NCI-H2227 (cell line): ENCODE results near the gene SRCAP.

Source experiments
- DNase-seq: peaks from one replicate; lab custom pipeline; 2025; ENCODE audit not compliant: unreplicated experiment; lab: John Stamatoyannopoulos, UW

Gene SRCAP

GRCh38 chr16:30773826-30774225 is 74.9 kb downstream of the SRCAP start:
- no peak for DNase-seq

GRCh38 chr16:30774367-30775130 is 75.6 kb downstream of the SRCAP start:
- no peak for DNase-seq

- no peak for DNase-seq
Observed at GRCh38 chr16:30775131-30775391, 76.1 kb downstream of the SRCAP start.

GRCh38 chr16:30775392-30776188 is 76.6 kb downstream of the SRCAP start:
- peak; percentile 89 for DNase-seq

GRCh38 chr16:30777591-30778297 is 78.8 kb downstream of the SRCAP start:
- DNase-seq, result no peak

- DNase-seq, result no peak
Observed at GRCh38 chr16:30778549-30779244, 79.7 kb downstream of the SRCAP start.

- DNase-seq, result no peak
Observed at GRCh38 chr16:30779596-30779995, 80.6 kb downstream of the SRCAP start.

- DNase-seq, result no peak
Observed at GRCh38 chr16:30780021-30780420, 81.0 kb downstream of the SRCAP start.

GRCh38 chr16:30780549-30780948 is 81.6 kb downstream of the SRCAP start:
- DNase-seq, result no peak

- DNase-seq, result no peak
Observed at GRCh38 chr16:30782486-30783279, 83.7 kb downstream of the SRCAP start.

- no peak for DNase-seq
Observed at GRCh38 chr16:30783280-30784109, 84.5 kb downstream of the SRCAP start.

- no peak for DNase-seq
Observed at GRCh38 chr16:30784215-30784614, 85.2 kb downstream of the SRCAP start.

GRCh38 chr16:30785126-30786106 is 86.4 kb downstream of the SRCAP start:
- no peak for DNase-seq

- peak; percentile 74 for DNase-seq
Observed at GRCh38 chr16:30786115-30786935, 87.4 kb downstream of the SRCAP start.

- peak; percentile 92 for DNase-seq
Observed at GRCh38 chr16:30786936-30787612, 88.1 kb downstream of the SRCAP start, which contains the start of gene ZNF629. Gene ZNF629 (minus strand): TSS chr16:30787205. CDS start chr16:30784482, 2,723 bp downstream.

- DNase-seq, result no peak
Observed at GRCh38 chr16:30787613-30788378, 88.8 kb downstream of the SRCAP start.
